ENCODE results near the gene NOX3. TPM values are rescaled to one million over a fixed set of nuclear protein-coding genes. Genes with fewer than 3 reads are reported as not detected.

The NOX3 gene, protein sequence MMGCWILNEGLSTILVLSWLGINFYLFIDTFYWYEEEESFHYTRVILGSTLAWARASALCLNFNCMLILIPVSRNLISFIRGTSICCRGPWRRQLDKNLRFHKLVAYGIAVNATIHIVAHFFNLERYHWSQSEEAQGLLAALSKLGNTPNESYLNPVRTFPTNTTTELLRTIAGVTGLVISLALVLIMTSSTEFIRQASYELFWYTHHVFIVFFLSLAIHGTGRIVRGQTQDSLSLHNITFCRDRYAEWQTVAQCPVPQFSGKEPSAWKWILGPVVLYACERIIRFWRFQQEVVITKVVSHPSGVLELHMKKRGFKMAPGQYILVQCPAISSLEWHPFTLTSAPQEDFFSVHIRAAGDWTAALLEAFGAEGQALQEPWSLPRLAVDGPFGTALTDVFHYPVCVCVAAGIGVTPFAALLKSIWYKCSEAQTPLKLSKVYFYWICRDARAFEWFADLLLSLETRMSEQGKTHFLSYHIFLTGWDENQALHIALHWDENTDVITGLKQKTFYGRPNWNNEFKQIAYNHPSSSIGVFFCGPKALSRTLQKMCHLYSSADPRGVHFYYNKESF
- not detected in 2 replicates for total RNA-seq

DNA sequence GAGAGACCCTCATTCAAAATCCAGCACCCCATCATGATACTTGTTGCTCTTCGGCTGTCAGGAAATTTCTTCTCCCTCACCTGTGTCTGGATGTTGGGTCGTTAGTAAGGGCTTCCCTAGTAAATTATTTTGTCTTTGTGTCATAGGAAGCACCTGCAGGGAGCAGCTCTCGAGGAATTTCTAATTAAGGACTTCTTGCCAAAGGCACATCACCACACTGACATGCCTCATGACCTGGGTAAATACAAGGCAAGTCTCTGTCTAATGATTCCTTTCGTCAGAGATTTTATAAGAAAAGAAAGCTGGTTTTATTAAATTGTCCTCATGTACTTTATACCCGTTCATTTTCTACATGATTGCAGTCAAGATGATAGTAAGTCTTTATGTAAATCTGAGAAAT is at the start of gene NOX3:
Gene NOX3 (minus strand): TSS at position 74 of the 400 bp plus-strand sequence. CDS start 39 bp downstream, at position 35.

Other genes starting within 250 kb of the NOX3 start
- gene CLDN20, start 191.8 kb downstream of the NOX3 start, total RNA-seq = not detected in 2 replicates
- 8.3 and 14.1 TPM in 2 replicates for gene TFB1M, start 141.4 kb downstream of the NOX3 start, total RNA-seq

Data from cardiac atrium fibroblast (primary cell).